Measurements from ENCODE around the gene SLC25A38. TPM values are rescaled to one million over a fixed set of nuclear protein-coding genes. Genes with fewer than 3 reads are reported as not detected.

SLC25A38 gene
- total RNA-seq (2022; extraction: Qiagen RNA extraction), result 35.9 to 43.5 TPM (median 37.8 TPM) in 5 replicates

GRCh38 chr3:39383045-39383880, at the start of gene SLC25A38:
Gene SLC25A38 (plus strand): TSS chr3:39383370. CDS start chr3:39383725, 355 bp downstream.

GRCh38 chr3:39406368-39407258, 23.4 kb downstream of the SLC25A38 start, which contains the start of gene RPSA:
Gene RPSA (plus strand): TSS chr3:39406720. CDS start chr3:39407654, 934 bp downstream.

Other genes with a start within 250 kb of the SLC25A38 start
- 18.3 to 23.7 TPM (median 20.1 TPM) in 5 replicates for gene CSRNP1, start 229.8 kb upstream of the SLC25A38 start, total RNA-seq (2022; extraction: Qiagen RNA extraction)
- 0.10 to 0.16 TPM (median 0.14 TPM) in 5 replicates for gene XIRP1, start 190.8 kb upstream of the SLC25A38 start, total RNA-seq (2022; extraction: Qiagen RNA extraction)
- gene CX3CR1, start 103.3 kb upstream of the SLC25A38 start, total RNA-seq (2022; extraction: Qiagen RNA extraction), result 0.06 to 0.09 TPM (median 0.07 TPM) in 3 of 5 replicates, not detected in the others
- gene CCR8, start 53.7 kb upstream of the SLC25A38 start, total RNA-seq (2022; extraction: Qiagen RNA extraction), result not detected in 5 replicates
- 2,524 to 2,861 TPM (median 2,696 TPM) in 5 replicates for gene RPSA, start 23.4 kb downstream of the SLC25A38 start, total RNA-seq (2022; extraction: Qiagen RNA extraction)
- gene MOBP, start 84.3 kb downstream of the SLC25A38 start, total RNA-seq (2022; extraction: Qiagen RNA extraction), result 0.09 to 0.24 TPM in 2 of 5 replicates, not detected in the others

Measured in A549 treated with Hydrocortisone at 1 μM for 4 hours (cell line).